Trophoblast cell (in vitro differentiated cells and primary cell): ENCODE measurements around the gene CDHR4.

Source experiments
- DNase-seq, 2 donors: peaks; one replicate each; pipeline ENCODE4 v3.0.0-alpha.2; 2016
- H2AFZ ChIP-seq: 2 replicates; pipeline ENCODE4 v1.6.1; 2013; ENCODE audit warnings: low read length, moderate library complexity, mild to moderate bottlenecking; ENCODE audit not compliant: insufficient read depth, poor library complexity
- H2AK5ac ChIP-seq: 2 replicates; pipeline ENCODE4 v1.6.1; 2013; ENCODE audit warnings: mild to moderate bottlenecking, low read length
- H2BK120ac ChIP-seq: 2 replicates; pipeline ENCODE4 v1.6.1; 2013; ENCODE audit warnings: low read length, mild to moderate bottlenecking, moderate library complexity; ENCODE audit not compliant: insufficient read depth, poor library complexity
- H2BK12ac ChIP-seq: 2 replicates; pipeline ENCODE4 v1.6.1; 2013; ENCODE audit warnings: mild to moderate bottlenecking, low read length, moderate library complexity
- H2BK5ac ChIP-seq: 2 replicates; pipeline ENCODE4 v1.6.1; 2013; ENCODE audit warnings: low read length, low read depth, moderate library complexity, mild to moderate bottlenecking; ENCODE audit not compliant: poor library complexity
- H3K14ac ChIP-seq: 2 replicates; pipeline ENCODE4 v1.6.1; 2013; ENCODE audit warnings: mild to moderate bottlenecking, low read length
- H3K18ac ChIP-seq: 2 replicates; pipeline ENCODE4 v1.6.1; 2013; ENCODE audit warnings: mild to moderate bottlenecking, low read length
- H3K23ac ChIP-seq: 2 replicates; pipeline ENCODE4 v1.6.1; 2013; ENCODE audit warnings: low read length
- H3K27ac ChIP-seq: 2 replicates; pipeline ENCODE4 v1.5.1; 2013; ENCODE audit warnings: low read depth, mild to moderate bottlenecking, inconsistent platforms, low read length, moderate library complexity
- H3K27me3 ChIP-seq: 2 replicates; pipeline ENCODE4 v1.6.1; 2013; ENCODE audit warnings: inconsistent platforms, mild to moderate bottlenecking, low read length, moderate library complexity; ENCODE audit not compliant: insufficient read depth
- H3K36me3 ChIP-seq, 2 experiments: 1 replicate in 1 of 2; 2 replicates in 1 of 2; pipeline ENCODE4 v1.6.1; 2013; ENCODE audit warnings: low read length in 2 of 2, mild to moderate bottlenecking in 2 of 2, moderate library complexity in 1 of 2; ENCODE audit not compliant: insufficient read depth in 2 of 2, control insufficient read depth in 1 of 2
- H3K4ac ChIP-seq: 2 replicates; pipeline ENCODE4 v1.6.1; 2013; ENCODE audit warnings: low read depth, mild to moderate bottlenecking, low read length, moderate library complexity
- H3K4me1 ChIP-seq, 2 experiments: 1 replicate in 1 of 2; 2 replicates in 1 of 2; pipeline ENCODE4 v1.6.1; 2013; ENCODE audit warnings: low read length in 2 of 2, mild to moderate bottlenecking in 2 of 2, moderate library complexity in 1 of 2; ENCODE audit not compliant: insufficient read depth in 2 of 2, control insufficient read depth in 1 of 2
- H3K4me2 ChIP-seq: 2 replicates; pipeline ENCODE4 v1.6.1; 2013; ENCODE audit warnings: inconsistent platforms, mild to moderate bottlenecking, low read length, moderate library complexity
- H3K4me3 ChIP-seq: 2 replicates; pipeline ENCODE4 v1.5.1; 2013; ENCODE audit warnings: mild to moderate bottlenecking, low read depth, low read length, inconsistent platforms
- H3K79me1 ChIP-seq: one replicate; pipeline ENCODE4 v1.6.1; 2013; ENCODE audit warnings: low read length
- H3K79me2 ChIP-seq: 2 replicates; pipeline ENCODE4 v1.6.1; 2013; ENCODE audit warnings: low read length, mild to moderate bottlenecking; ENCODE audit not compliant: control insufficient read depth, insufficient read depth, poor library complexity
- H3K9ac ChIP-seq: 2 replicates; pipeline ENCODE4 v1.6.1; 2013; ENCODE audit warnings: mild to moderate bottlenecking, low read length
- H3K9me3 ChIP-seq: 2 replicates; pipeline ENCODE4 v1.6.1; 2013; ENCODE audit warnings: low read depth, mild to moderate bottlenecking, control low read depth, inconsistent platforms, low read length; ENCODE audit not compliant: insufficient read depth
- H4K12ac ChIP-seq: 2 replicates; pipeline ENCODE4 v1.6.1; 2013; ENCODE audit warnings: low read depth, mild to moderate bottlenecking, low read length, moderate library complexity
- H4K8ac ChIP-seq: 2 replicates; pipeline ENCODE4 v1.6.1; 2013; ENCODE audit warnings: low read depth, mild to moderate bottlenecking, low read length, moderate library complexity
- H4K91ac ChIP-seq: one replicate; pipeline ENCODE4 v1.6.1; 2013; ENCODE audit warnings: low read depth, mild to moderate bottlenecking, low read length, moderate library complexity
- WGBS: extraction: QIAGEN DNeasy Blood & Tissue Kit; methylation state at CpG from one replicate; pipeline ENCODE4 v1.1.7; 2013; ENCODE audit warnings: missing lambda C conversion rate; ENCODE audit not compliant: insufficient read length, insufficient coverage; ENCODE audit errors: extremely low coverage; 5-methylcytosine and 5-hydroxymethylcytosine counted together

CDHR4 gene

DNA sequence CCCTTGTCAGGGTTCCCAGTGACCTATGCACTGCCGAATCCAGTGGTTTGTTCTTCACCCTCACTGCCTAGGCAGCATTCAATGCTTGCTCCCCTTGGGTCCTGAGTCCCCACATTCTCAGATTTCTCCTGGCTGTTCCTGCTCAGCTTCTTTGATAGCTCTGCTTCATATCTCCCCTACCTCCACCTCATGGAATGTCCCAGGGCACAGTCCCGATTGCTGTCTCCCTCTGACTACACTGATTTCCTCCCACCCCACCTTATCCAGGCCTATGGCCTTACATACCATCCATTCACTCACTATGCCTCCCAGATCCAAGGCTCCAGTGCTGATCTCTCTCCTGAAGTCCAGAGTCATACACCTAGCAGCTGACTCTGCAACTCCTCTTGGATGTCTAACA, 1.5 kb upstream of the CDHR4 start:
- peaks cover 7% of the 10 kb centered on the region for H3K79me1 ChIP-seq
- peaks cover 19 to 24% of the 10 kb centered on the region in 2 experiments for H3K4me1 ChIP-seq
- H4K91ac ChIP-seq, result no peak overlapping the region
- H4K12ac ChIP-seq, result no peak overlapping the region
- H2BK12ac ChIP-seq, result no peak overlapping the region
- no peak overlapping the region for H3K4me2 ChIP-seq
- H3K27ac ChIP-seq, result no peak overlapping the region
- no peak overlapping the region for H2BK5ac ChIP-seq
- no peak for DNase-seq
- H3K9ac ChIP-seq, result no peak overlapping the region
- no peak overlapping the region for H3K4ac ChIP-seq
- H4K8ac ChIP-seq, result no peak overlapping the region
- no peak overlapping the region for H3K4me3 ChIP-seq
- no peak overlapping the region for H3K23ac ChIP-seq
- no peaks in the 10 kb centered on the region for H3K9me3 ChIP-seq
- no peaks in the 10 kb centered on the region for H3K36me3 ChIP-seq
- H2AFZ ChIP-seq, result no peak overlapping the region
- H3K79me2 ChIP-seq, result no peaks in the 10 kb centered on the region
- no peak overlapping the region for H2AK5ac ChIP-seq
- no peak overlapping the region for H3K18ac ChIP-seq
- H3K27me3 ChIP-seq, result no peaks in the 10 kb centered on the region
- WGBS, result no CpG with 5 or more reads among the region's 2 CpGs
- H2BK120ac ChIP-seq, result no peak overlapping the region
- H3K14ac ChIP-seq, result no peak overlapping the region

DNA sequence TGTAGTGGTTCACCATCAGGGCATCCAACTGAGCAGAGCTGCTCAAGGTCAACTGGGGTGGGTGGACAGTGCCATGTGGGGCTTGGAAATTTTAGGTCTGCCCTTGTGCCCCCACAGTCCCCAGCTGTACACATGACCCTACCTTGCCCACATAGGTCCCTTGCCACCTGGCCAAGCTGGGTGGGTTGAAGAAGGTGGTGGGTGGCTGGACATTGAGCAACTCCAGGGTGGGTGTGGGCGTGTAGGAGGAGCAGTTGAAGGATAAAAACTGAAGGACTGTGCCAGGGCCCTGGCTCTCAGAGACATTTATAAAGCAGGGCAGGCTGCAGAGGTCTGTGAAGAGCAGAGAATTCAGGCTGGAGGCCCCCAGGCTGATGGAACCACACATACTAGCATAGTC, 568 bp downstream of the CDHR4 start:
- H3K23ac ChIP-seq, result no peak overlapping the region
- H2BK120ac ChIP-seq, result no peak overlapping the region
- no peak overlapping the region for H3K14ac ChIP-seq
- H2AK5ac ChIP-seq, result no peak overlapping the region
- no peak overlapping the region for H3K4me3 ChIP-seq
- H3K4ac ChIP-seq, result no peak overlapping the region
- no peak overlapping the region for H2BK5ac ChIP-seq
- H3K27me3 ChIP-seq, result no peaks in the 10 kb centered on the region
- H2BK12ac ChIP-seq, result no peak overlapping the region
- no peak overlapping the region for H4K12ac ChIP-seq
- no peaks in the 10 kb centered on the region for H3K36me3 ChIP-seq
- peaks cover 2% of the 10 kb centered on the region for H3K79me1 ChIP-seq
- no peak overlapping the region for H4K8ac ChIP-seq
- no peak overlapping the region for H3K9ac ChIP-seq
- H3K79me2 ChIP-seq, result no peaks in the 10 kb centered on the region
- WGBS, result no CpG with 5 or more reads among the region's 1 CpG
- H2AFZ ChIP-seq, result no peak overlapping the region
- no peaks in the 10 kb centered on the region for H3K9me3 ChIP-seq
- H3K4me2 ChIP-seq, result no peak overlapping the region
- H3K27ac ChIP-seq, result no peak overlapping the region
- no peak overlapping the region for H4K91ac ChIP-seq
- peaks cover 2 to 5% of the 10 kb centered on the region in 2 experiments for H3K4me1 ChIP-seq
- DNase-seq, result no peak
- H3K18ac ChIP-seq, result no peak overlapping the region

DNA sequence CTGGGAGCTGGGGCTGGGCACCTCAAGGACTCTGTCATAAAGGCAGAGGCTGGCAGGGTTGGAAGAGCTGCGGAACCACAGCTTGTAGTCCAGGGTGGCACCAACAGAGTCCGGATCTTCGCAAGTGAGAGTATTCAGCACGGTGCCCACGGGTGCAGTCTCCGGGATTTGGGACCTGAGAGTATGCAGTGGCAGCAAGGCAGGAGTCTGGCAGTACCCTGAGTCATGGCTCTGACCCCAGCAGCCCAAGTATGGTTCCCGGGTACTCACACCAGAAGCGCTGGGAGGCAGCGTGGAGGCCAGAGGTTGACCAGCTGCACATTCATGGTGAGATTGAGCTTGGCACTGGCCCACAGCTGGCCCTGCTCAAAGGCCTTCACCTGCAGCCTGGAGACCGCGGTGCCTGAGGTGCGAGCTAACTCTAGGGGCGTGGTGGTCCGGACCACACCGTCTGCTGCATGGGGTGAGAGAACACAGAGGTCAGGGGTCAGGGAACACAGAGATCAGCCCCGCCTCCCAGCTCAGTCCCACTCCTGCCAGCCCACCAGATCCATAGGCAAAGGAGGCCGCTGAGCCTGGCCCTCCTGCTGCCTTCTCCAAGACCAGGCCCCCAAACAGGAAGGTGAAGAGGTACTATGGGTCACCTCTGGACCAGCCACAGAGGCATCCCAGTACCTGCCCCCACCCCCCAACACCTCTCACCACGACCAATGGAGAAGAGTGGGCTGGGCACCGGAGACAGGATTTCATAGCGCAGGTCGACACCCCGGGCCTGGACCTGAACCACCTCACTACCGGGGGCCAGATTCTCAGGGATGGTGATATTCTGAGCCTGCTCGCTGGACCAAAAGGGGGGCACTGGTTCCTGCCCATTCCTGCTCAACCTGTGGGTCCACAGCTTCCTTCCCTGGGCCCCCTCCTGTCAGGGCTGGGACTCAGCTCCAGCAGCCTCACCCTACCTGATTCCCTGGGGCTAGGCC, 4.5 kb downstream of the CDHR4 start:
- H3K18ac ChIP-seq, result no peak overlapping the region
- H3K23ac ChIP-seq, result no peak overlapping the region
- no peak for DNase-seq
- H3K4me2 ChIP-seq, result no peak overlapping the region
- H3K14ac ChIP-seq, result no peak overlapping the region
- H3K36me3 ChIP-seq, result no peaks in the 10 kb centered on the region
- no peak overlapping the region for H3K4ac ChIP-seq
- H4K91ac ChIP-seq, result no peak overlapping the region
- H2AFZ ChIP-seq, result no peak overlapping the region
- H4K8ac ChIP-seq, result no peak overlapping the region
- no peak overlapping the region for H3K27ac ChIP-seq
- H2BK120ac ChIP-seq, result no peak overlapping the region
- no peak overlapping the region for H2BK5ac ChIP-seq
- H3K79me1 ChIP-seq, result no peaks in the 10 kb centered on the region
- peaks cover 10% of the 10 kb centered on the region for H3K9me3 ChIP-seq
- H3K4me1 ChIP-seq, result peaks cover 5 to 15% of the 10 kb centered on the region in 2 experiments
- no peak overlapping the region for H3K4me3 ChIP-seq
- WGBS, result no CpG with 5 or more reads among the region's 24 CpGs
- H2BK12ac ChIP-seq, result no peak overlapping the region
- H3K9ac ChIP-seq, result no peak overlapping the region
- no peak overlapping the region for H4K12ac ChIP-seq
- H3K79me2 ChIP-seq, result no peaks in the 10 kb centered on the region
- H3K27me3 ChIP-seq, result no peaks in the 10 kb centered on the region
- H2AK5ac ChIP-seq, result no peak overlapping the region

DNA sequence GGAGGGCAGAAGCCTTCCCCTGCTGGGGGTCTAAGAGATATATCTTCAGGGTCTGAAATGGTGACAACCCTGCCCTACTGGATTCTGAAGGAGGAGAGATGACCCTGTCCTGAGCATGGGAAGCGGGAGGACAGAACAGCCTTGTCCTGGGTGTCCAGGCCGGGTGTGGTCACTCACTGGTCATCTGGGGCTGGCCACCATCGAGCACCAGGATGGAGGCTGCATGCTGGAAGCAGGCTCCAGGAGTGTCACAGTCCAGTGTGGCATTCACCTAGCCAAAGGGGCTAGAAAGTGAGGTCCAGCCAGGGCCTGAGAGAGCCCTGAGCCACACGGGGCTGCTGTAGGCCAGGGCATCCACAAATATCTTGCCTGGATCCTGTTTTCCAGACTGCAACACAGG, 5.2 kb downstream of the CDHR4 start:
- no peak overlapping the region for H3K14ac ChIP-seq
- H4K8ac ChIP-seq, result no peak overlapping the region
- no peak overlapping the region for H3K4me3 ChIP-seq
- no peak overlapping the region for H3K27ac ChIP-seq
- H3K27me3 ChIP-seq, result no peaks in the 10 kb centered on the region
- H3K79me1 ChIP-seq, result no peaks in the 10 kb centered on the region
- H3K4me2 ChIP-seq, result no peak overlapping the region
- H2AK5ac ChIP-seq, result no peak overlapping the region
- no peak overlapping the region for H3K18ac ChIP-seq
- H2AFZ ChIP-seq, result no peak overlapping the region
- peaks cover 5 to 16% of the 10 kb centered on the region in 2 experiments for H3K4me1 ChIP-seq
- no peak overlapping the region for H4K12ac ChIP-seq
- no CpG with 5 or more reads among the region's 4 CpGs for WGBS
- H3K9ac ChIP-seq, result no peak overlapping the region
- H2BK120ac ChIP-seq, result no peak overlapping the region
- no peak overlapping the region for H3K4ac ChIP-seq
- no peak overlapping the region for H3K23ac ChIP-seq
- peaks cover 10% of the 10 kb centered on the region for H3K9me3 ChIP-seq
- no peak overlapping the region for H4K91ac ChIP-seq
- H2BK5ac ChIP-seq, result no peak overlapping the region
- no peaks in the 10 kb centered on the region for H3K79me2 ChIP-seq
- no peaks in the 10 kb centered on the region for H3K36me3 ChIP-seq
- no peak for DNase-seq
- H2BK12ac ChIP-seq, result no peak overlapping the region
